ENCODE data around the gene PKNOX1.
"Not testable (repeated sequence)": the region's sequence is repeated elsewhere in the genome, so short reads cannot be mapped to it uniquely, and the experiment has no call there.

The PKNOX1 gene

GRCh38 chr21:43020771-43021170 lies 46.4 kb downstream of the PKNOX1 start:
- no peak for DNase-seq (ENCODE audit: low read depth)

- no peak for DNase-seq (ENCODE audit: low read depth)
These were observed 46.8 kb downstream of the PKNOX1 start for GRCh38 chr21:43021191-43021590.

- no peak for DNase-seq (ENCODE audit: low read depth)
These were observed 47.6 kb downstream of the PKNOX1 start for GRCh38 chr21:43021756-43022600.

GRCh38 chr21:43023175-43023574 lies 48.8 kb downstream of the PKNOX1 start:
- no peak for DNase-seq (ENCODE audit: low read depth)

- DNase-seq (ENCODE audit: low read depth): no peak
These were observed 50.2 kb downstream of the PKNOX1 start for GRCh38 chr21:43024439-43025136.

- no peak for DNase-seq (ENCODE audit: low read depth)
These were observed 51.3 kb downstream of the PKNOX1 start for GRCh38 chr21:43025636-43026180.

- no peak for DNase-seq (ENCODE audit: low read depth)
These were observed 53.7 kb downstream of the PKNOX1 start for GRCh38 chr21:43027846-43028731.

- DNase-seq (ENCODE audit: low read depth): no peak
These were observed 55.4 kb downstream of the PKNOX1 start for GRCh38 chr21:43029785-43030184.

- no peak for DNase-seq (ENCODE audit: low read depth)
These were observed 56.8 kb downstream of the PKNOX1 start for GRCh38 chr21:43031121-43031619.

GRCh38 chr21:43034101-43034500 lies 59.7 kb downstream of the PKNOX1 start:
- DNase-seq (ENCODE audit: low read depth): no peak

GRCh38 chr21:43034826-43035225 lies 60.5 kb downstream of the PKNOX1 start:
- no peak for DNase-seq (ENCODE audit: low read depth)

GRCh38 chr21:43036889-43037288 lies 62.5 kb downstream of the PKNOX1 start:
- not testable (repeated sequence) for DNase-seq (ENCODE audit: low read depth)

- not testable (repeated sequence) for DNase-seq (ENCODE audit: low read depth)
These were observed 63.7 kb downstream of the PKNOX1 start for GRCh38 chr21:43037918-43038658.

- DNase-seq (ENCODE audit: low read depth): not testable (repeated sequence)
These were observed 64.3 kb downstream of the PKNOX1 start for GRCh38 chr21:43038659-43039044.

- DNase-seq (ENCODE audit: low read depth): not testable (repeated sequence)
These were observed 67.8 kb downstream of the PKNOX1 start for GRCh38 chr21:43042169-43042568.

GRCh38 chr21:43043291-43043690 lies 68.9 kb downstream of the PKNOX1 start:
- not testable (repeated sequence) for DNase-seq (ENCODE audit: low read depth)

- DNase-seq (ENCODE audit: low read depth): not testable (repeated sequence)
These were observed 70.2 kb downstream of the PKNOX1 start for GRCh38 chr21:43044547-43044946.

- DNase-seq (ENCODE audit: low read depth): not testable (repeated sequence)
These were observed 71.0 kb downstream of the PKNOX1 start for GRCh38 chr21:43045165-43045875.

- DNase-seq (ENCODE audit: low read depth): not testable (repeated sequence)
These were observed 71.8 kb downstream of the PKNOX1 start for GRCh38 chr21:43045876-43046821.
